ENCODE data around the gene CABLES2. TPM values are rescaled to one million over a fixed set of nuclear protein-coding genes. Genes with fewer than 3 reads are reported as not detected.

Gene CABLES2
- total RNA-seq, 1 experiment from 2014 or later: 12.4 TPM

DNA sequence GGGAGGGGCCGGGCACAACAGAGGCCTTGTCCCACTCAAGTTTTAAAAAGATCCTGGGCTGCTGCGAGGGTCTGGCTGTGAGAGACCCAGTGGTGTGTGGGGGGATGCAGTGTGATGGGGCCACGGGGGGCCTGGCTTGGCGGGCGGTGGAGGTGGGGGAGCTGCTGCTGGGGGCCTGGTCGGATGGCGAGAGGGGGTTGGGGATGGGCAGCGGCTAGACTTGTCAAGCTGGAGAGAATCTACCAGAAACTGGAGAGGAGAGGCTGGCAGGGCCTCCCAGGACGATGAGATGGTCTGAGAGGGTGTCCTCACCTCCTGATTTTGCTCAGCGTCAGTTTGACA is 15.0 kb downstream of the CABLES2 start:
- Histone ChIP-seq H3K27me3 (ENCODE audit: low read length) (no peaks in the 10 kb centered on the region), H3K9ac (ENCODE audit: low read length) (no peak overlapping the region), H3K4me1 (ENCODE audit: insufficient read depth, low read length) (peaks cover 10% of the 10 kb centered on the region), H3K9me2 (replicated peaks; ENCODE audit: low read length) (no peaks in the 10 kb centered on the region), H3K4me3 (ENCODE audit: low read length) (no peak overlapping the region), H3K36me3 (ENCODE audit: low read depth, low read length) (peaks cover 27% of the 10 kb centered on the region), H2AFZ (ENCODE audit: low read length) (no peak overlapping the region), H3K9me3 (ENCODE audit: low read length) (no peaks in the 10 kb centered on the region), H3K4me2 (ENCODE audit: low read length) (no peak overlapping the region), H3K27ac (ENCODE audit: low read length) (no peak overlapping the region), H3K79me2 (ENCODE audit: low read length) (peaks cover 27% of the 10 kb centered on the region), H4K20me1 (ENCODE audit: low read length) (peaks cover 28% of the 10 kb centered on the region), H3F3A (ENCODE audit: low read length, unreplicated experiment) (peaks cover 21% of the 10 kb centered on the region)
- ATAC-seq (no peak), DNase-seq (no peak)
- ChIA-PET CTCF (no interaction called here), POLR2A (ENCODE audit: unreplicated experiment) (no interaction called here)
- intact Hi-C loops (cut with micrococcal nuclease): no loop called here
- no peak for TF ChIP-seq EZH2phosphoT487 (IDR thresholded peaks at IDR 0.05; ENCODE audit: borderline replicate concordance, low read length)
- TF ChIP-seq, protein P1, sequence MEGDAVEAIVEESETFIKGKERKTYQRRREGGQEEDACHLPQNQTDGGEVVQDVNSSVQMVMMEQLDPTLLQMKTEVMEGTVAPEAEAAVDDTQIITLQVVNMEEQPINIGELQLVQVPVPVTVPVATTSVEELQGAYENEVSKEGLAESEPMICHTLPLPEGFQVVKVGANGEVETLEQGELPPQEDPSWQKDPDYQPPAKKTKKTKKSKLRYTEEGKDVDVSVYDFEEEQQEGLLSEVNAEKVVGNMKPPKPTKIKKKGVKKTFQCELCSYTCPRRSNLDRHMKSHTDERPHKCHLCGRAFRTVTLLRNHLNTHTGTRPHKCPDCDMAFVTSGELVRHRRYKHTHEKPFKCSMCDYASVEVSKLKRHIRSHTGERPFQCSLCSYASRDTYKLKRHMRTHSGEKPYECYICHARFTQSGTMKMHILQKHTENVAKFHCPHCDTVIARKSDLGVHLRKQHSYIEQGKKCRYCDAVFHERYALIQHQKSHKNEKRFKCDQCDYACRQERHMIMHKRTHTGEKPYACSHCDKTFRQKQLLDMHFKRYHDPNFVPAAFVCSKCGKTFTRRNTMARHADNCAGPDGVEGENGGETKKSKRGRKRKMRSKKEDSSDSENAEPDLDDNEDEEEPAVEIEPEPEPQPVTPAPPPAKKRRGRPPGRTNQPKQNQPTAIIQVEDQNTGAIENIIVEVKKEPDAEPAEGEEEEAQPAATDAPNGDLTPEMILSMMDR (conservative IDR thresholded peaks at IDR 0.05; ENCODE audit: low read depth, low read length): no peak
- TF ChIP-seq EZH2 (IDR thresholded peaks at IDR 0.05; ENCODE audit: low read length, unreplicated experiment): no peak
- BruUV-seq (replicated peaks): no TSS peak

DNA sequence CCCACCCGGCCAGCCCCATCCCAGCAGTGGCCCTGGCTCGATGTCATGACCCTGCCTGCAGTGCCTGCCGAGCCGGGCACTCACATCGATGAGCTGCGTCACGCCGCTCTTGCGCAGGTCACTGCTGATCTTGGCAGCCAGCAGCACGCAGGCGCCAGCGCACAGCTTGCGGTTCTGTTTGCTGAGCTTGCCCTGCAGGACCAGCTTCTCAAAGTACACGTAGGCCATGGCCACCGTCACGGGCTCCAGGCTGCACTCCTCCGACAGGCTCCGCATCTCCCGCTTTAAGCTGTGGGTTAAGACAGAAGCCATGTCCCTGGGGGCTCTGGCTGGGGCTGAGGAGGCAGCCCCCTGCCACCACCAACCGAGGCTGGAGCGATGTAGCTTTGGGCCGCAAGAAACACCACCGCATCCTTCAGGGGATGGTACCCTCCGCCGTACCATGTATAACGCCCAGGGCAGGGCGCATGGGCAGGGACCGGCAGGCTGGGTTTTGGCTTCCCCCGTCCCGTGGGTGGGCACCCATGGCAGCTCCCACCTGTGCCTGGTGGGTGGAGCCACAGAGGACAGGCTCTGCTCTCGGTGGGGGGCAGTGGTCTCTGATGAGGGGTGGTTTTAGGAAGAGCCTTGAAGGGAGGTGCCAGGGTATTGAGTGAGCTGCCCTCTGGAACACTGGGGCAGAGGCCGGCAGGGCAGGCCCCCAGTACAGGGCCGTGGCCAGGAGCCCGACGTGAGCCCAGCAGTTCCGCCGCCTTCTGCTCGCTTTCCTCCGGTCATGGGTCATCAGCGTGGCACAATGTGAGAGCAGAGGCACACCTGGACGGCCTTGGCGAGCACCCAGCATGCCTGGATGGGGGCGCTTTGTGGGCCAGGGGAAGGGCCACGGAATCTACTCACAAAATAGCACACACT is 15.7 kb downstream of the CABLES2 start:
- ChIA-PET POLR2A (ENCODE audit: unreplicated experiment) (no interaction called here), CTCF (no interaction called here)
- Histone ChIP-seq H3K79me2 (ENCODE audit: low read length) (peaks cover 33% of the 10 kb centered on the region), H2AFZ (ENCODE audit: low read length) (no peak overlapping the region), H3K36me3 (ENCODE audit: low read depth, low read length) (peaks cover 27% of the 10 kb centered on the region), H3K9me2 (replicated peaks; ENCODE audit: low read length) (no peaks in the 10 kb centered on the region), H3K9ac (ENCODE audit: low read length) (no peak overlapping the region), H3K4me1 (ENCODE audit: insufficient read depth, low read length) (peaks cover 10% of the 10 kb centered on the region), H3F3A (ENCODE audit: low read length, unreplicated experiment) (peaks cover 21% of the 10 kb centered on the region), H3K4me3 (ENCODE audit: low read length) (no peak overlapping the region), H4K20me1 (ENCODE audit: low read length) (peaks cover 28% of the 10 kb centered on the region), H3K27ac (ENCODE audit: low read length) (no peak overlapping the region), H3K27me3 (ENCODE audit: low read length) (no peaks in the 10 kb centered on the region), H3K4me2 (ENCODE audit: low read length) (no peak overlapping the region), H3K9me3 (ENCODE audit: low read length) (no peaks in the 10 kb centered on the region)
- no TSS peak for BruUV-seq (replicated peaks)
- intact Hi-C loops (cut with micrococcal nuclease): no loop called here
- ATAC-seq (no peak), DNase-seq (no peak)
- TF ChIP-seq EZH2 (IDR thresholded peaks at IDR 0.05; ENCODE audit: low read length, unreplicated experiment) (no peak), EZH2phosphoT487 (IDR thresholded peaks at IDR 0.05; ENCODE audit: borderline replicate concordance, low read length) (no peak)
- TF ChIP-seq, protein P1 (conservative IDR thresholded peaks at IDR 0.05; ENCODE audit: low read depth, low read length): no peak

All from PC-3 (cell line).